HG03103 (cell line): ENCODE measurements around the gene BTNL8.
"Not testable (repeated sequence)": the region's sequence is repeated elsewhere in the genome, so short reads cannot be mapped to it uniquely, and the experiment has no call there.

Experiments
- ATAC-seq: cut with Tn5 transposase; IDR thresholded peaks from one replicate; pipeline ENCODE4 v1.9.1; 2021; ENCODE audit warnings: low read depth; ENCODE audit not compliant: unreplicated experiment

BTNL8 gene

DNA sequence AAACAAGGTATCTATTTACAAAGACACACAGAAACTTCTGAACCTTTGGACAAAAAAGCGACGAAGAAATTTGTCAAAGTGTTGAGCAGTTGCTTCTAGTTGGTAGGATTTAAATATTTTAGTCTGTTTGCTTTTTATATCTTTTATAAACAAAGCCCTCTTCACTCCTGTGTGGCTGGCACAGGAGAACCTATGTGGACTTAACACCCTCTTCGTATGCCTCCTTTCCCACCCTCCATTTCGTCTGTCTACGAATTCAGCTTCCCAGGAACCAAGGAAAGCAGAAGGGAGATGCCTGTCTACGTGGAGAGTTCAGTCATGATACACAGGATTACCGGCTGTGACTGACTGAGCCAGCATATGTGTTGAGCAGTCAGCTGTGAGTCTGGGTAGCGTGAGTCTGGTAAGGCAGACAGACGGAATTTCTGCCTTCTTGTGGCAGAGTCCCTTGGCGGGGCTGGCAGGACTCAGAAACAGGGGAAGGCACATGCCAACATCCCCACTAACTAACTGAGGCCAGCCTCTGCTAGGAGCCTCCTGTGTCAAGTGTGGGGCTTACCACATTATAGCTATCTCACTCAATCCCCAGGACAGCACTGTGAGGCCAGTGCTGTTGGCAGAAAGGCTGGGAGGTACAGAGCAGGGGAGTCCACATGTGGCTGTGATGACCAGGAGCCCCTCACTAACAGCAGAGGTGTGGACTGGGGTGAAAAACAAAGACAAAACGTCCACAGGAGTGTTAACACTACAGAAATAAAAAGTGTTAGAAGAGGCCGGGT, 24.0 kb upstream of the BTNL8 start:
- ATAC-seq, result no peak

DNA sequence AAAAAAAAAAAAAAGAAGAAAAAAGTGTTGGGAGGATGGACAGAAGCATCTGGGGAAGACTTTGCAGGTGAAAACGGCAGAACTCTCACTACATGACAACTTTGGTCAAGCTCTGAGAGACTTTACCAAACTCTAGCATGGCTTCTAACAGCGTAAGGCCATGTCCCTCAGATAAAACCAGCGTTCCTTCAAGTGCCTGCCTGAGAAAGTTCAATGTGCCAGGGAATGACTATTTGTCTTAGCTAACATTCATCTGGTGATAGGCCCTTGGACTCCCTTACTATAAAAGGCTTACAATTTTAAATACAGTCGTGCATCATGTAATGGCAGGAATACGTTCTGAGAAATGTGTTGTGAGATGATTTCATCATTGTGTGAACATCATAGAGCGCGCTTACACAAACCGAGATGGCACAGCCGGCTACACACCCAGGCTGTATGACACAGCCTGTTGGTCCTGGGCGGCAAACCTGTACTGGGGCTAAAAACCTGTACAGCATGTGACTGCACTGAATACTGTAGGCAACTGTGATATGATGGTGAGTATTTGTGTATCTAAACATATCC, 23.0 kb upstream of the BTNL8 start:
- no peak for ATAC-seq

DNA sequence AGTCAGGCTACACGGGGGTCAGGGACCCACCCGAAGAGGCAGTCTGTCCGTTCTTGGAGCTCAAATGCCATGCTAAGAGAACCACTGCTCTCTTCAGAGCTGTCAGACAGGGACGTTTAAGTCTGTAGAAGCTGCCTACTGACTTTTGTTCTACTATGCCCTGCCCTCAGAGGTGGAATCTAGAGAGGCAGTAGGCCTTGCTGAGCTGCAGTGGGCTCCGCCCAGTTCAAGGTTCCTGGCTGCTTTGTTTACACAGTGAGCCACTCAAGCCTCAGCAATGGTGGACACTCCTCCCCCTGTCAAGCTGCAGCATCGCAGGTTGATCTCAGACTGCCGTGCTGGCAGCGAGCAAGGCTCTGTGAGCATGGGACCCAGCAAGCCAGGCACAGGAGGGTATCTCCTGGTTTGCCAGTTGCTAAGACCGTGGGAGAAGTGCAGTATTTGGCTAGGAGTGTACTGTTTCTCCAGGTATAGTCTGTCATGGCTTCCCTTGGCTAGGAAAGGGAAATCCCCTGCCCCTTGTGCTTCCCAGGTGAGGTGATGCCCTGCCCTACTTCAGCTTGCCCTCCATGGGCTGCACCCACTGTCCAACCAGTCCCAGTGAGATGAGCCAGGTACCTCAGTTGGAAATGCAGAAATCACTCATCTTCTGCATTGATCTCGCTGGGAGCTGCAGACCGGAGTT, 13.0 kb upstream of the BTNL8 start:
- not testable (repeated sequence) for ATAC-seq

DNA sequence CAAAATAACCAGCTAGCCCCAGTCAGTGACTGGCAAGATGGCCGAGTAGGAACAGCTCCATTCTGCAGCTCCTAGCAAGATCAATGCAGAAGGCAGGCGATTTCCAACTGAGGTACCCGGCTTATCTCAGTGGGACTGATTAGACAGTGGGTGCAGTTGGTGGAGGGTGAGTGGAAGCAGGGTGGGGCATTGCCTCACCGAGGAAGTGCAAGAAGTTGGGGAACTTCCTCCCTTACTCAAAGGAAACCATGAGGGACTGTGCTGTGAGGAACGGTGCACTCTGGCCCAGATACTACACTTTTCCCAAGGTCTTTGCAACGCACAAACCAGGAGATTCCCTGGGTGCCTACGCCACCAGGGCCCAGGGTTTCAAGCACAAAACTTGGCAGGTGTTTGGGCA, 9.6 kb upstream of the BTNL8 start:
- no peak for ATAC-seq

- not testable (repeated sequence) for ATAC-seq
Observed at GRCh38 chr5:180895330-180895729, 3.6 kb upstream of the BTNL8 start.

- ATAC-seq, result no peak
Observed at GRCh38 chr5:180900178-180900577, 1.2 kb downstream of the BTNL8 start.

DNA sequence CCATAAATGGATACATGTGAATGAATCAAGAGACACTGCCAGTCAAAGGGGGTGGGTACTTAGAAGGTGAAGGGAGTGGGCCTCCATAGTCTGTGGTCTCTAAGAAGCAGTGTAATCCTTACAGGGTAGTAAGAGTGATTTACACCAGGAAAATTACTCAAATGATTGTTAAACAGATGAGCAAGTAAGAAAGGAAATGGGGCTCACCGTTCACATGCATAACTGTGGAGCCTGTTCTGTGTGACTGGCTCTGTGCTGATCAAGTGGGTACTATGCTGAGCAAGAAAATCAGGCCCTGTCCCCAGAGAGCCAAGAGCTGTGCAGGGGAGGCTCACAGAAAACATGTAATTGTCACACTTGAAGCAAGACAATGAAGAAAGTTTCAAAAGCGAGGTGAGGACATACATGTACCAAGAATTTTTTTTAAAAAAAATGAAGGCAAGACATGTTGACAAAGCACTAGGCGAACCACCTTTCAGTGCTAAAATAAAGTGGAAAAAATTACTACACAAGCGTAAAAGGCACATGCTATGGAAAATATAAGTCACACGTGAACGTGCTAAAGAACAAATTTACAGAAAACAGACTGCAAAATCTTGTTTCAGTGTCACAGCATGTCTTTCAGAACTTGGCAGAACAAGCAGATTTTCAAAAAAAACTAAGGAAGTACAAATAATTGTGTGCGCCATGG, 2.5 kb downstream of the BTNL8 start:
- no peak for ATAC-seq

DNA sequence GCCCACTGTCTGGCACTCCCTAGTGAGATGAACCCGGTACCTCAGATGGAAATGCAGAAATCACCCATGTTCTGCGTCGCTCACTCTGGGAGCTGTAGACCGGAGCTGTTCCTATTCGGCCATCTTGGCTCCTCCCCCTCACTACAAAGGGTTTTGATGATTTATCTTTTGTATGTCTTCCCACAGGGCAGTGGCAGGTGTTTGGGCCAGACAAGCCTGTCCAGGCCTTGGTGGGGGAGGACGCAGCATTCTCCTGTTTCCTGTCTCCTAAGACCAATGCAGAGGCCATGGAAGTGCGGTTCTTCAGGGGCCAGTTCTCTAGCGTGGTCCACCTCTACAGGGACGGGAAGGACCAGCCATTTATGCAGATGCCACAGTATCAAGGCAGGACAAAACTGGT, 9.4 kb downstream of the BTNL8 start:
- no peak for ATAC-seq

DNA sequence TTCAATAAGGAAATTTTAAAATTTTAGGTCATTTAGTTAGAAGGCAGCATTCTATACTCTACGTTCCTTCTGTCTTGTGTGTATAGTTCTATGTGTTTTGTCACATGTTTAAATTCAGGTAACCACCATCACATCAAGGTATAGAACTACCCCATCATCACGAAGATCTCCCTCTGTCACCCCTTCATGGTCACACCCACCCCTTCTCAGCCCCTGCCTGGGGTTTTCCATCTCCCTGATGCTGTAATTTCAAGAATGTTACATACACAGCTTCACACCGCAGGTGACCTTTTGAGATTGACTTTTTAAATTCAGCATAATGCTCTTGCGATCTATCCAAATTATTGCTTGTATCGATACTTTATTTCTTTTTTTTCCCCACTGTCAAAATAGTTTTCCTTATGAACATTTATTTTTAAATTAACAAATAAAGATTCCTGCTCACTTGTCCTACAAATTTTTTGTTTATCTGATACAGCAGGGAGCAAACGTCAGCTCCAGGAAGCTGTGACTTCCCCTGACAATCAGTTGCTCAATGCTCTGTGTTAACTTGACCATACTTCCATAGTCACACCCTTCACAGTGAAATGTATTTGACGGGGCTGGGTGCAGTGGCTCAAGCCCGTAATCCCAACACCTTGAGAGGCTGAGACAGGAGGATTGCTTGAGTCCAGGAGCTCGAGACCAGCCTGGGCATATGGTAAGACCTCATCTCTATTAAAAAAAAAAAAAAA, 10.2 kb downstream of the BTNL8 start:
- no peak for ATAC-seq

DNA sequence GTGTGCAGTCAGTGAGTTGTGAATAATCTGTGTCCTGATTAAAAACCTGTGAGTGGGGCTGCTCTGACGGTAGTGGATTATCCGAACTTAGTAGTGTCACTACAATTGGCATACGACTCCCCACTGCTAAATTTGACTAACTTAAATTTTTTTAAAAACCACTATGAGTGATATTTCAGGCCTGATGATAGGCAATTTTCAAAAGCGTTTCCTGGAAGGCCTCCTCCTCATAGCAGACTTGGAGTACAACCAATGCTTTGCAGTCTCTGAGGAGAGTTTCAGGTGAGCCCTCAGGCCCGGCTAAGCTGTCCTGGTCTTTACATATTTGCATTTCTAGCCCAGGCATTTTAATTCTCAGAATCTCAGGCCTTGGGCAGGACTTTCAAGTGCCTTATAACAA, 10.8 kb downstream of the BTNL8 start:
- ATAC-seq, result no peak

GRCh38 chr5:180910182-180910581, 11.2 kb downstream of the BTNL8 start:
- ATAC-seq, result no peak

GRCh38 chr5:180910735-180911134, 11.8 kb downstream of the BTNL8 start:
- no peak for ATAC-seq

DNA sequence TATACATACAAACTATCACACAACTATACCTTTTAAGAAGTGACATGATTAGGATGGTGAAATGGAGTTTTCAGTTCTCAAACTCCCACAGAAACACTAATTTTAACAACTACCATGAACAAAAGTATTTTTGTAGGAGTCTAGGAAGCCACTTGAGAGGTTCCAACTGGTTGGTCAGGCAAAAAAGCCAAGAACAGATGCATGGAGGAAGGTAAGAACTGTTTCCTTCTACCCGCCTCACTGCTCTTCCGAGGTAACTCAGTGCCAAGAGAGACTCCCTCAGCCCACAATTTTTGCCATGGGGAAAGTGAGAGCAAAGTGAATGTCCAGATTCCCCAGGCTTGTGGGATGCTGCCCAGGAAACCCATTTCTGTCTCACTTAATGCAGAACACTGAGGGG, 15.7 kb downstream of the BTNL8 start:
- ATAC-seq, result no peak

DNA sequence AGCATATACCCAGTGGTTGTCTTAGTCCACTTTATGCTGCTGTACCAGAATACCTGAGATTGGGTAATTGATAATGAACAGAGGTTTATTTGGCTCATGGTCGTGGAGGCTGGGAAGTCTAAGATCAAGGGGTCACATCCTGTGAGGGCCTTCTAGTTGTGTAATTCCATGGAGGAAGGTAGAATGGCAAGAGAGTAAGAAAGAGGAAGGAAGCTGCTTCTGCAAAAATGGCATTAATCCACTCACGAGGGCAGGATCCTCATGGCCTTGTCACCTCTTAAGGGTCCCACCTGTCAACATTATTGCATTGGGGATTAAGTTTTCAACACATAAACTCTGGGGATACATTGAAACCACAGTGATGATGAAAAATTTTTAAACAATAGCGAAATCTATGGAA, 17.0 kb downstream of the BTNL8 start:
- no peak for ATAC-seq

DNA sequence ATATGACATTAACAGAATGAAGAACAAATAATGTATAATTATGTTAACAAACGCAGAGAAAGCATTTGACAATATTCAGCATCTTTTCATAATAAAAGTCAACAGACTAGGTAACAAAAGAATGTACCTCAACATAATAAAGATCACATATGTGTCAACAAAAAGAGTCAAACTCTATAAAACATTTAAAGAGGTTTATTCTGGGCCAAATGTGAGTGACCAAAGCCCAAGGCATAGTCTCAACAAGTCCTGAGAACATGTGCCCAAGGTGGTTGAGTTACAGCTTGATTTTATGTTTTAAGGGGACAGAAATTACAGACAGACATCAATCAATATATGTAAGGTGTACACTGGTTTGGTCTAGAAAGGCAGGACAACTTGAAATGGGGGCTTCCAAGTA, 19.4 kb downstream of the BTNL8 start:
- ATAC-seq, result no peak

GRCh38 chr5:180920710-180921109, 21.8 kb downstream of the BTNL8 start:
- no peak for ATAC-seq

- ATAC-seq, result no peak
Observed at GRCh38 chr5:180922932-180923331, 24.0 kb downstream of the BTNL8 start.

GRCh38 chr5:180932660-180933059, 33.7 kb downstream of the BTNL8 start:
- no peak for ATAC-seq

GRCh38 chr5:180935203-180935602, 36.2 kb downstream of the BTNL8 start:
- no peak for ATAC-seq

- no peak for ATAC-seq
Observed at GRCh38 chr5:180938294-180938693, 39.3 kb downstream of the BTNL8 start.
